Muscle of arm (tissue), 12 donors: Measurements from ENCODE around the gene TRAF3. TPM values are rescaled to one million over a fixed set of nuclear protein-coding genes. Genes with fewer than 3 reads are reported as not detected.

Experiments used
- DNase-seq: peaks from one replicate; pipeline ENCODE4 v3.0.0-alpha.2; 2013
- polyA plus RNA-seq, 12 donors: library from polyadenylated mRNA; unstranded; fragments of 120-200 nt; gene quantifications; one replicate each; pipeline ENCODE4 v1.2.1, GENCODE V29; 2013; ENCODE audit not compliant: insufficient read length in 12 of 12

The TRAF3 gene
- polyA plus RNA-seq, 12 donors = 9.6 to 19.3 (median 13.9) TPM; not detected in 1

DNA sequence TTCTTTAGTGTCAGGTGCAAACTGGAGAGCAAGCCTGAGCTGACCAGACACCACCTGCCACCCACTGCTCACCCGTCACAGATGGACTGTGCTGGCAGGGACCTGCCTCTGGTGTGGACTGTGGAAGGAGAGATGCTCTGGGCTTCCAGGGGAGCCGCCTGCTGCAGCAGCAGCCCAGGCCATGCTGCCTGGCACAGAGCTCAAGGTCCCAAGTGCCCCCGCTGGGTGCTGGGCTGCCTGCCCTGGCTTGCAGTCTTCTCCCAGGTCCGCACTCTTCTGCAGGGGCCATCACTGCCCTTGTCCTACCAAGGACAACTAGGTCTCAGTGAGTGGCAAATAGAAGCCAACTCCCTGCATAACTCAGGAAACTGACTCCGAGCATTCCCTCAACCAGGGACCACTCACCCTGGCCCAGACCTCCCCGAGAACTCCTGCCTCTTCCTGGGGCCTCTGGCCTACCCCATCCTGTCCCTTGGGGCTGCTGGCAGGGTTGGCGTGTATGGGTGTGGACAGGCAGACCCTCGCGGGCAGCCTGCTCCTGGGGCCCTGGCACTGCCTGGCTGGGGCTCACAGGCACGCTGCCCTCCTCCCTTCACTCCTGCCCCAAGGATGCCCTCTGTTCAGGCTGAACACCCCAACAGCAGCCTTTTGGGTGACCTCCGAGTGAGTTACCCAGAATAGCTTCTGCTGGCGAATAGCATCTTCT lies 154.5 kb downstream of the TRAF3 start:
- no peak for DNase-seq

DNA sequence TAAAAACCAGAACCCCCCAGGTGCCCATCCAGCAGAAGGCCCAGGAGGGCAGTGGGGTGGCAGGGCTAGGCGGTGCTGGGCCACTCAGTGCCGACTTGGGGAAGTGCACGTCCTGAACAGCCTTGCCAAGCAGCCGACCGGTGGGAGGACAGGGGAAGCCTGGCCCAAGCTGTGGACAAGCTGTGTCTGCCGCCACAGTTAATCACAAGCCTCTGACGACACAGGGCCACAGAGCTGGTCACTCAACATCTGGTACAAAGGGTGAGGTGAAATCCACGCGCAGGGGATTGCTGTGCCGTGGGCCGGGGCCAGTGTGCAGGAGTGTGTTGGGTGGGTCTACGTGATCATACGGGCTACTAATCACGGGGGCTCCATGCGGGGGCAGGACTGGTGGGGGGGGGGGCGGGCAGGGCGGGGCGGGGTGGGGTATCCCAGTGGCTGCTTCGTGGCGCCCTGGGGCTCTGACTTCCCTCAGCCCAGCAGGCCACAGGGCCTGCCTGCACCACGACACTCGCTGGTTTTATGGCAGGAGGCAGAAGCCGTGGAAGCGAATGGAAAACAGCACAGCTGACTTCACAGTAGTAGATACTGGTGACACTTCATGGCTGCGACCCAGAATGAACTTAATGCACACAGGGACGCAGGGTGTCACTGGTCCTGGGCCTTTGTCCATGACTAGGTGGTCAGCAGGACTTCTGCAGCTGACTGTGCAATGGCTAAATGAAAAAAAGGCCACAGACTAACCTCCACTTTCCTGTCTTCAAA lies 155.4 kb downstream of the TRAF3 start:
- no peak for DNase-seq

DNA sequence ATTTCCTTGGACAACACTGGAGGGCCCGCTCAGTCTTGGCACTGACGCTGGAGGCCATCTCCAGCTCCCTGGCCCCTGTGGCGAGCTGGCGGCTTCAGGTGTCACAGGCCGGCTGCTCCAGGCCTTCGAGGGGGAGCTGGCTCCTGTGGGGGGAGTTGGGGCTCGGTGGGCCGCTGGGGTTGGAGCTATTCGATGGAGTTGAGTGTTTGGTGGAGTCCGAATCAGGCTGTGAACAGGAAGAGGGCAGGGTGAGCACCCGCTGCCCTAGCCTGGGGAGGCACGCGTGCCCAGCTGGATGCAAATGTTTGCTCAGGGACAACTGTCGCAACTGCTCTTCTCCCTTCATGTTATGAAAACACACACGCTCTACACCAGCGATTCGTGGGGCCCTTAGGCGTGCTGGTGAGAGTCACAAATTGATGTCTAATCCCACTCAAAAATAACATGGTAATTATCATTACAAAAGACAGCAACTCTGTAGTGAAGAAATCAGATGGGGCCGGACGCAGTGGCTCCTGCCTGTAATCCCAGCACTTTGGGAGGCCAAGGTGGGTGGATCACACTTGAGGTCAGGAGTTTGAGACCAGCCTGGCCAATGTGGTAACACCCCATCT lies 156.5 kb downstream of the TRAF3 start:
- DNase-seq = no peak

DNA sequence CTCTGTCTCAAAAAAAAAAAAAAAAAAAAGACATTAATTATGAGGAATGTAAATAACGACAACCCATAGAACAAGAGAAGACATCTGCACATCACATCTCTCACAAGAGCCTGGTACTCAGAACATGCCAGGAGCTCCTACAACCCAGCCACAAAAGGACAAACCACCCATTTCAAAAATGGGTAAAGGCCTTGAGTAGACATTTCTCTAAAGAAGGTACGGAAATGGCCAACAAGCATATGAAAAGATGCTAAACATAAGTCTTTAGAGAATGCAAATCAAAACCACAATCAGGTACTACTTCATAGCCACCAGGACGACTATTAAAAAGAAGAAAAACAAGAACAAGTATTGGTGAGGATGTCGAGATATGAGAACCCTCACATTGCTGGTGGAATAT lies 158.5 kb downstream of the TRAF3 start:
- DNase-seq = no peak

DNA sequence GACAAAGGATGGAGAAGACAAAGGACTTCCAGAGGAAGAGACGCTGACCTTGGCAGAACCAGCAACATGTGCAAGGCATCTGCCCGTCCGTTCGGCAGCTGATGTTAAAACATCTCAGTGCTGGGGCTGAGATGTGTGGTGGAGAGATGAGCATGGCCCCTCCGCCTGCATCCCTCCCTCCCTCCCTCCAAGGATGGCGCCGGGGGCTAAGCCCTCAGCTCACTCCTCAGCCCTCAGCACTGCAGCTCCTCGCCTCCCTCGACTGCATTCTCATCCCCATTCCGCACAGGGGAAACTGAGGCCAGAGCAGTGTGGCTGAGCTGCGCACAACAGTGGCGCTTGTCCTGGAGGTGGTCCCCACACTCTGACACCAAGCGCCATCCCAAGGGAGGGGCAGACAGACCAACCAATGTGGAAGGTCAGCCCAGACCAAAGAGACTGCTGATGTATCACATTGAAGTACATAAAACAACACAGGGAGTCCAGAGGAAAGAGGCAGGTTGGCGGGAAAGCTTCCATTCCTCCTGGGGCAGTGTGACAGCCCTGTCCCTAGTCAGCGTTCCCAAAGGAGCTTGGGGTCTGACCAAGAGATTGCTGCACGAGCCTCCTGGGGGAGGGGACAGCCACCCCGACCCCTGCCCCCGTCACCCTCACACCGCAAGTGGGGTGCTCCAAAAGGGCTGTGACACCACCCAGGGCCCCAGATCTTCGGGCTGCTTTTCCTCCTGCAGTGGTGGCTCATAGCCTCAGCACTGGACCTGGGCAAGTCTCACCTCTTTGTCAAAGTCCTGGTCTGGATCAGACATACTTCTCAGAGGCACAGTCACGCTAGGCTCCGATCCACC lies 160.3 kb downstream of the TRAF3 start:
- no peak for DNase-seq

DNA sequence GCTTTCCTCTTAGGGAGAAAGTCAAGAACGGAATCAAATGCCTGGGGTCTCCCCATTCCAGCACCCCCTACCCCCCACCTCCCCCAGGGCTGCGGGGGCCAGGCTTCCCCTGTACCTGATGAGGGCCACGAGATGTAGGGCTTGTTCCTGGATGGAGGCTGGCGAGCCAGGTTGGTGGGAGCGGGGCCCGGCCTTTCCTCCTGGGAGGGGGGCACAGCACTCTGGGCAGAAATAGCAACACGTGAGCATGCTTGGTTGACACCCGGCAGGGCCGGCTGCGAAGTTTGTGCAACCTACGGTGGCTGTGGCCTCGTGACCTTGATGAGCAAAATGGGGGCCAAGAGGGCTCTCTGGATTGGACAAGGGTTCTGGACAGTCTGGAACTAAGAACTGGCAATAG lies 160.9 kb downstream of the TRAF3 start:
- no peak for DNase-seq

DNA sequence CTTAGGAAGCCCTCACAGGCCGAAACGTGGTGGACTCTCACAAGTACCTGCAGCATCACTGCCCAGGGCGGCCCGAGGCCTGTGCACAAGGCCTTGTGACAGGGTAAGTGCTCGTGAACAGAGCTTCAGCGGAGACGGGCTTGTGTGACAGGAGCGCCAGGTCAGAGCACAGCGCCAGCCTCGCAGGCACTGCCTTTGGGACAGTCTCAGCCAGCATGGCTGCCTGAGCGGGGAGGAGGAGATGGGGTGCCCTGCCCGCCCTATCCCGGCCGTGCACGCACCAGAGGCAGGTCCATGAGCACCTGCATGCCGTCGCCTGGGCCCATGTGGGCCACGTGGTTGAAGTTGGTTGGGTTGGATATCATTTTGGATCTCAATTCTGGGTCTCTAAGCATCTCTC lies 162.1 kb downstream of the TRAF3 start:
- no peak for DNase-seq

DNA sequence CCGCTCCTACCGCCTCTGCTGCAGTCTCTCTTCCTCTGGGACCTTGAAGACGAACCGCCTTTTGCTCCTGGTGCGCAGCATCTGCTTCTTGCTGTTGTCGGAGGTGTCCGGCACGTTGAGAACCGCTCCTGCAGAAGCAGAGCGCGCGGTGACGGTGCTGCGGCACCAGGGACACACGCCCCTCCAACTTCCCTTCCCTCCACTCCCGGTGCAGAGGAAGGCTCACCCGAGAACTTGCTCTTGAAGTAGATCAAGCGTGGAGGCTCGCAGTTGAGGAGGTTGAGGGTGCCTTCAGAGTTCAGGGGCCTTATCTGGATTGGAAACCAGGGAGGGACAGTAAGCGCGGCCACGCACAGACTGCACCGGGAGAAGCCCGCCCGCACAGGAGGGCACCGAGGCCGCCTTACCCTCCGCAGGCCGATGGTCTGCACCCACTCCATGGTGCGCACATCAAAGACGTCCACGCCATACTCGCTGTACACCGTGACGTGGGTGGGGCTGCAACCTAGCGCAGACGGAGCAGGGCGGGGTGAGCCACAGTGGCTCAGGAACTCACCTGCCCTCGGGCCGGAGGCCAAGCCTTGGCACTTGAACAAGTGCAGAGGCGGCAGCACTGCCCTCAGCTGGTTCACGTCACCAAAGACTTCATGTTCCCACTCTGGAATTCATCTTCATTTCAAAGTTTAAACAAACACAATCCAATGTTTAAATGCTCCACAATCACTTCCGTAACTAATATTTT lies 162.7 kb downstream of the TRAF3 start:
- no peak for DNase-seq

DNA sequence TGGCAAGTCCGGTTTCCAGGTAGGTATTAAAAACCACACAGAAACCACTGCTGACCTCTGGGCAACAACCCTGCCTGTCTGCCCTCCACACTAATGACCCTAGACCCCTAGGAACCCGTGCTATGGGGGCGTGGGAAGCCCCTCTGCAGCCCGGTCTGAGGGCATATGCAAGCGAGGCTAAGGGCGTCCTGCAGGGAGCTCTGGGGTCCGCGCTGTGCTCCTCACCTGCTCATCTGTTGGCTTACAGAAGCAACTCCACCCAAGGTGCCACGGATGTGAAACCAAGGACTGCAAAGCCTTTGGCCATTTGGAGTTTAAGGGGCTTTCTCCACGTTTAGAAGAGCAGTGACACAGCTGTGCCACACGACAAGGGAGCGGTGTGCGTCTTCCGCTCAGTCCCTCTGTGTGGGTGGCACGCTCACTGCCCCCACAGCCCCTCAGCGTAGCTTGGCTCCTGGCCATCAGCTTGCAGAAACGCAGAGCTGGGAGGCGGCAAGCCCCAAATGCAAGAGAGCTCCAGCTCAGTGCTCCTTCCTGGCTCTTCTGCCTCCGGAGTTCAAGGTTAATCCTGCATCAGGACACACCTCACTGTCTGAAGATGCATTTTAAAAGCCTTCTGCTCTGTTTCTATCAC lies 163.6 kb downstream of the TRAF3 start:
- DNase-seq = no peak

DNA sequence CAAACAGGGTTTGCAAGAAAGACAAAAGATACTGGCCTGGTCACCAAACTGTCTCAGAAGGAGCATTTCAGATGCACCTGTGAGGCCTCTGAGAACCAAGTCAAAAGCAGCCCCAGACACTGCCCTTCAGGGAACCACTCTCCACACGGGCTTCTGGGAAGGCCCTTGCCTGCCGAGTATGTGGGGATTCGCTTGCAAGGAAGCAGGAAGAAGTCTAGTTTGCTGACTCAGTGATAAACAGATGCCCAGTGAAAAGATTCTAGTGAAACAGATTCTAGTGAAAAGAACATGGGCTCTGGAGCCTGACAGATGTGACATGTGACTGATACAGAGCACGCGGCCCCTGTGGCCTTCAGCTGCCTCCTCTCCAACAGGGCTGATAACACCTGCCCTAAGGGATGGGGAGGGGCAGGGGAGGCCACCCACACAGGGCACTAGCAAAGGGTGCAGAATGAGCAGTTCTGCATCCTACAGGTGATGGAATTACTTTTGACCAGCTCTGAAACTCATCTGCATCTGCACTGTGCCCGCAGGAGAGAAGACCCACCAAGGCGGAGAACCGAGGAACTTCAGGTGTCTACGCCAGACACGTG lies 164.3 kb downstream of the TRAF3 start:
- DNase-seq = no peak

DNA sequence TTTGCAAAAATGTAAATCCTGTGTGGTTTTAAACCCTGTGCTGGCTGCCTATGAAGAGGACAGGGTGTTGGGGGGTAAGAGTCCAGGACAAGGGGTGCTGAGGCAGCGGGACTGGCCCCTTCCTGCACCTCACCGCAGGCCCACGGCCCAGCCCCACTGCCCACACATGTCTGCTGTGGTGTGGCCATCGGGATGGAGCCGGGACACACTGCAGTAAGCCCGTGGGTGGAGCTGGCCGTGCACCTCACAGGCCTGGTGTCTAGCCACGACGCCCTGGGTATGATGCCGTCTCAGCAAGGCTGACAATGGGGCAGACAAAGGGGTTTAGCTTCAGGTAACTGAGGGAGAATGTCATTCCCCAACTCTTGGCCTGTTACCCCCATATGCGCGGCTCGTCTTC lies 164.8 kb downstream of the TRAF3 start:
- no peak for DNase-seq

DNA sequence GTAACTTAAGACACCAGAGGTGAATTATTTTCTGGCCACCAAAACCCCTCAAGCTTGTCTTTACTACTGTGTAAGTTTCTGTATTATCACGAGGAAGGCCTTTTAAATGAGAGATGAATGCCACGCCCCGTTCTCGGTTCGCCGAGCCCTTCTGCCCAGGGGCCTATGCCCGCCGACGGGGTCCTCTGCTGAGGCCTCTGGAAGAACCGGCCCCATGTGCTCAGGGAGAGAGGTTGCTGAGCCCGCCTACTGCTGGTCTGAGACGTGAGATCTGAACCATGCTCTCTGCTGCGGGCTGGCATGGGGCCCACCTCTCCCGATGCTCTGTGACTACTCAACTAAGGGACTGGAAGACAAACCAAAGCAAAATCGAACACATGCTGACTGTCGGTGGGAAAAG lies 166.2 kb downstream of the TRAF3 start:
- no peak for DNase-seq

DNA sequence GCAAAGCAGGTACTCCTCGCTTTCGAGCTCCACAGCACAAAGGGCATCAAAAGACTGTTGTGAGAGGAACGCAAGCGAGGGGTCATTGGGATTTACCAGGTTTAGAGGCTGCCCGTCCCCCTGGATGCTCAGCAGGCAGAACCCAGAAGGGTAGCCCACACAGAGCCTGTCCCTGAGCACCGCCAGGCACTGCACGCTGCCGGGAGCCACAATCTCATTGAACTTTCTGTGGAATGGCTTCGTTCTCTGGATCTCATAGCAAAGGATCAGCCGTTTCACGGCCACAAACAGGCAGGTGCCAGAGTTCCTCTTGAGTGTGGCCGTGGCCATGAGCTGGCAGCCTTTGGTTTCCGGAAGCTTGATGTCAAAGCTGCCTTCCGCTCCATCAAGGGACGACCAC lies 166.7 kb downstream of the TRAF3 start:
- DNase-seq = no peak

DNA sequence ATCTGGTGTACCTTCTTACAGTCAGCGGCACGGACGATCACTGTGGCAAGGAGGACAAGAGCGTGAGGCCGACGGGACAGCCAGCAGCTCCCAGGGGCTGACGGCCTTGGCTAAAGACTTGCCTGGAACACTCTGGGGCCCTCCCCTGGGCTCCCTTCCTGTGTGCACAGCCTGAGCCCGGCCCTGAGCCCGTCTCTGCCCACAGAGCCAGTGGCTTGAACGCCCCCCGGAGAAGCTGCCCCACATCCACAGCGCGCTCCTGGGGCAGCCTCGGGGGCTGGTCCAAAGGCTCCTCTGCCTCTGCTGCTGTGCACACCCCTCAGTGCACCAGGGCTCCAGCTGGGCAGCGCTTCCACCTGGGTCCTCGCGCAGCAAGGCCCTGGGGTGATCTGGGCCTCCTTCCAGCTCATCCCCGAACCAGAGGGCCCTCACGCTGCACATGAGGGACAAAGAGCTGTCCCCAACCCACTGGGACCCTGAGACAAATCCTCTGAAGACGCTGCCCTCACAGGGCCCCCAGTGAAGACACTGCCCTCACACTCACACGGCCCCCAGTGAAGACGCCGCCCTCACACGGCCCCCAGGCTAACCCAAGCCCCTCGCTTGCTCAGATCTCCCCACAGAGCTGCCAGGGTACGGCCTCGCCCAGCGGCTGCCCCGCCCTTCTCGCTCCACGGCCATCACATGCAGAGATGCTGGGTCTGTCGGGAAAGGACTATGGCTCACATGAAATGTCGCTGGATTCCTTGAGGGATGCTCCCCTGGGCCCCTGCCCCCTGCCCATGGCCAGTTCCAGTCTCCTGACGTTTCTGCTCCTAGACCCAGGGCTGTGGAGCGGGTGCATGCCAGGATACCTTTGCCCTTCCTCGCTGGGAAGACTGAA lies 167.4 kb downstream of the TRAF3 start:
- no peak for DNase-seq

DNA sequence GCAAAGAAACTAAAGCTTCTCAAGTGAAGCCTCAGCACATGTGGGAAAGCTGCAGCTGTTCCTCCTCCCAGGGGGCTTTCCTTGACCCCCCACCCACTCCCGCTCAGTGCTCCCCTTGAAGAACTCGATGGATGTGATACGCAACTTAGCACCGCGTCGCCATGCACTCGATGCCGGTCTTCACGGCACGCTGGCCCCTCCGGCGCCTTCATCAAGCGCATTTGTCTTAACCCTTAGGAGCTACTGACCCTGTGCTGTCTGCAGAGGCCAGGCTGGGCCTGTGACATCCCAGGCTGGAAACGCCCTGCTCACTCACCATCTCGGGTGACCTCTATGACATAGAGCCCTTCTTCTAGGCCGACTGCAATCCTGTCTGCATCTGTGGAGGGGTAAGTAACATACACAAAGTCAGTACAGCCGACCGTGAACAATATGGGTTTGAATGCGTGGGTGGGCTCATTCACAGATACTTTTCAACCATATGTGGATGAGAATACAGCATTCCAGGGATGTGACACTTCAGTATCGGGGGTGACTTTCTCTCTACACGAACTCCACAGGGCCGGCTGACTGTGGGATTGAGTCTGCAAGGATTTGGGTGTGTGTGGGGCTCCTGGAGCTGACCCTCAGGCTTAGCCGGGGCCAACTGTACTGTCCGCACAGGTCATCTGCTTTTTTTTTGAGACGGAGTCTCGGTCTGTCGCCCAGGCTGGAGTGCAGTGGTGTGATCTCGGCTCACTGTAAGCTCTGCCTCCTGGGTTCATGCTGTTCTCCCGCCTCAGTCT lies 168.3 kb downstream of the TRAF3 start:
- DNase-seq = no peak

DNA sequence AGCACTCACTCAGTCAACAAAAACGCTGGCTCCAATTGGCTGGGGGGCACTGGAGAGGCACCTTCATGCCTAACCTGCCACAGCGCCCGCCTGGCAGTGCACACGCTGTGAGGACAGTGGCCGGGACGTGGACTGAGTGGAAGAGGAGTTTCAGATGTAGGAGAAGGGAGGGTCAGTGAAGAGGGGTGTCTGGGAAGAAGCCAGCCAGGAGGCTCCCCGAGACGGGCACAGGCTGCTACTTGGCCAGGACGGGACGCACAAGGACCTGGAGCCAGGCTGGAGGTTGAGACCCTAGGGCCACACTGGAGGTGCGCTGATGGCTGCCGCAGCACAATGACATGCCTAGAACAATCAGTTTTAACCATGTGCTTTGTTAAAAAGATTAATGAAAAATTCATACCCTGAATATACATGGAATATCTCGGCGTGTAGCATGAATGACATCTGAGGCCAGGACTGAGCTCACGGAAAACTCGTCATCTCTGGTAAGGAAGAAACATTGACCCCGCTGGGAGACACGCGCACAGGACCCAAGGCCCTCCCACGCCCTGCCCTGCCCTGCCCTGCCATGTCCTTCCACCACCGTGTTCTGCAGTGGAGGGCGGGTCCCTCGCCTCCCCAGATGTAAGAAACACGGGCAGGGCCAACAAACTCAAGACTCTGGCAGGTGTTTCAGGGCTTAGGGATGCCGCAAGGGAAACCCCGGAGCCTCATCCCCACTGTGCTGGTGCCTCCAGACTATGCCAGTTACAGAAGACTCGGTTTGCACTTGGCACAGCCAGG lies 170.3 kb downstream of the TRAF3 start:
- no peak for DNase-seq

DNA sequence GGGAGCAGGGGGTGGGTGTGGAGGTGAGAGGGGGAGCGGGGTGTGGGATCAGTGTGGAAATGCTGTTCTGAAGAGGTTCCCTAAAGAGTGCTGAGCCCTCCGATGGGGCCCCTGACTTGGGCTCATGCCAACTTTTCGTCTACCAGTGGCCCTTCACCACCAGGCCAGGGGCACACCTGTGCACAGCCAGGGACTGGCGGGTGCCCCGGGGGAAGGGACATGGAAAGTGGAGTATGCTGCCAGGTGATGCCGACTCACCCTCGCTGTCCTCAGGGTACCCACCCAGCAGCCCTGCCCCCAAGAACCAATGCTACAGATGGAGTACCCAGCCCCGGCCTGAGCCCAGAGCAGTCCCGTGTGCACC lies 171.4 kb downstream of the TRAF3 start:
- no peak for DNase-seq
